ENCODE results near the gene NOVA1.
"Not testable (repeated sequence)": the region's sequence is repeated elsewhere in the genome, so short reads cannot be mapped to it uniquely, and the experiment has no call there.

The NOVA1 gene

GRCh38 chr14:26597589-26598080 lies at the start of gene NOVA1:
Gene NOVA1, minus strand, starts transcription at chr14:26598033. Its CDS starts 597 bp downstream, at chr14:26597436.
- DNase-seq (ENCODE audit: low read depth in 2 of 2, low spot score in 1 of 2), result no peak

- not testable (repeated sequence) for DNase-seq (ENCODE audit: low read depth in 2 of 2, low spot score in 1 of 2)
These were observed 47.2 kb upstream of the NOVA1 start for GRCh38 chr14:26645057-26645456.

GRCh38 chr14:26636561-26636960 lies 38.7 kb upstream of the NOVA1 start:
- DNase-seq (ENCODE audit: low read depth in 2 of 2, low spot score in 1 of 2), result no peak

- DNase-seq (ENCODE audit: low read depth in 2 of 2, low spot score in 1 of 2), result not testable (repeated sequence)
These were observed 37.1 kb upstream of the NOVA1 start for GRCh38 chr14:26634946-26635345.

GRCh38 chr14:26626256-26626655 lies 28.4 kb upstream of the NOVA1 start:
- DNase-seq (ENCODE audit: low read depth in 2 of 2, low spot score in 1 of 2), result no peak

GRCh38 chr14:26622611-26623010 lies 24.8 kb upstream of the NOVA1 start:
- no peak for DNase-seq (ENCODE audit: low read depth in 2 of 2, low spot score in 1 of 2)

- no peak for DNase-seq (ENCODE audit: low read depth in 2 of 2, low spot score in 1 of 2)
These were observed 24.2 kb upstream of the NOVA1 start for GRCh38 chr14:26621807-26622560.

GRCh38 chr14:26621364-26621763 lies 23.5 kb upstream of the NOVA1 start:
- no peak for DNase-seq (ENCODE audit: low read depth in 2 of 2, low spot score in 1 of 2)

- no peak for DNase-seq (ENCODE audit: low read depth in 2 of 2, low spot score in 1 of 2)
These were observed 13.4 kb upstream of the NOVA1 start for GRCh38 chr14:26611259-26611658.

GRCh38 chr14:26606729-26607312 lies 9.0 kb upstream of the NOVA1 start:
- no peak for DNase-seq (ENCODE audit: low read depth in 2 of 2, low spot score in 1 of 2)

- no peak for DNase-seq (ENCODE audit: low read depth in 2 of 2, low spot score in 1 of 2)
These were observed 7.8 kb upstream of the NOVA1 start for GRCh38 chr14:26605602-26606001.

- DNase-seq (ENCODE audit: low read depth in 2 of 2, low spot score in 1 of 2), result no peak
These were observed 5.1 kb upstream of the NOVA1 start for GRCh38 chr14:26602902-26603301.

- no peak for DNase-seq (ENCODE audit: low read depth in 2 of 2, low spot score in 1 of 2)
These were observed 4.0 kb upstream of the NOVA1 start for GRCh38 chr14:26601856-26602255.

GRCh38 chr14:26599291-26599690 lies 1.5 kb upstream of the NOVA1 start:
- no peak for DNase-seq (ENCODE audit: low read depth in 2 of 2, low spot score in 1 of 2)

GRCh38 chr14:26598672-26599131 lies 869 bp upstream of the NOVA1 start:
- no peak for DNase-seq (ENCODE audit: low read depth in 2 of 2, low spot score in 1 of 2)

GRCh38 chr14:26598081-26598671 lies 343 bp upstream of the NOVA1 start:
- DNase-seq (ENCODE audit: low read depth in 2 of 2, low spot score in 1 of 2), result no peak

GRCh38 chr14:26597071-26597588 lies 703 bp downstream of the NOVA1 start:
- no peak for DNase-seq (ENCODE audit: low read depth in 2 of 2, low spot score in 1 of 2)

- no peak for DNase-seq (ENCODE audit: low read depth in 2 of 2, low spot score in 1 of 2)
These were observed 1.2 kb downstream of the NOVA1 start for GRCh38 chr14:26596543-26597061.

- no peak for DNase-seq (ENCODE audit: low read depth in 2 of 2, low spot score in 1 of 2)
These were observed 1.8 kb downstream of the NOVA1 start for GRCh38 chr14:26595926-26596542.

- no peak for DNase-seq (ENCODE audit: low read depth in 2 of 2, low spot score in 1 of 2)
These were observed 2.9 kb downstream of the NOVA1 start for GRCh38 chr14:26594756-26595545.

Measured in stimulated activated CD8-positive, alpha-beta memory T cell treated with anti-CD3 and anti-CD28 coated beads, Interleukin-4, amount 100 ng/mL, for 4 hours (primary cell).